Prostate gland (tissue), 2 donors: ENCODE data around the gene FRMD4B.

Source experiments
- CTCF ChIP-seq, 4 experiments: fragments of 200-600 bp in 2 of 4; fragments of 450-650 bp in 2 of 4; sonication (generic) in 2 of 4; IDR thresholded peaks; 1 replicate in 3 of 4; 2 replicates in 1 of 4; pipeline ENCODE4 v1.5.1; 2016 to 2019; ENCODE audit warnings: antibody characterized with exemption in 4 of 4, mild to moderate bottlenecking in 2 of 4, moderate library complexity in 2 of 4
- POLR2A ChIP-seq: fragments of 450-650 bp; IDR thresholded peaks from one replicate; pipeline ENCODE4 v1.6.1; 2016; ENCODE audit warnings: antibody characterized with exemption, mild to moderate bottlenecking
- POLR2AphosphoS5 ChIP-seq: sonication (generic); formaldehyde crosslinking; IDR thresholded peaks from one replicate; pipeline ENCODE4 v1.6.1; 2017; ENCODE audit warnings: antibody characterized with exemption

- no peak for TF ChIP-seq CTCF (IDR thresholded peaks at IDR 0.05)
- TF ChIP-seq POLR2AphosphoS5, result no peak
- no peak for TF ChIP-seq POLR2A
Measured at GRCh38 chr3:69318410-69318809, 67.5 kb downstream of the FRMD4B start.
